Measurements from ENCODE around the gene GATA3. TPM values are rescaled to one million over a fixed set of nuclear protein-coding genes. Genes with fewer than 3 reads are reported as not detected.

GATA3 gene
- total RNA-seq, 2 experiments from 2014 or later = 61.5 to 83.4 TPM

DNA sequence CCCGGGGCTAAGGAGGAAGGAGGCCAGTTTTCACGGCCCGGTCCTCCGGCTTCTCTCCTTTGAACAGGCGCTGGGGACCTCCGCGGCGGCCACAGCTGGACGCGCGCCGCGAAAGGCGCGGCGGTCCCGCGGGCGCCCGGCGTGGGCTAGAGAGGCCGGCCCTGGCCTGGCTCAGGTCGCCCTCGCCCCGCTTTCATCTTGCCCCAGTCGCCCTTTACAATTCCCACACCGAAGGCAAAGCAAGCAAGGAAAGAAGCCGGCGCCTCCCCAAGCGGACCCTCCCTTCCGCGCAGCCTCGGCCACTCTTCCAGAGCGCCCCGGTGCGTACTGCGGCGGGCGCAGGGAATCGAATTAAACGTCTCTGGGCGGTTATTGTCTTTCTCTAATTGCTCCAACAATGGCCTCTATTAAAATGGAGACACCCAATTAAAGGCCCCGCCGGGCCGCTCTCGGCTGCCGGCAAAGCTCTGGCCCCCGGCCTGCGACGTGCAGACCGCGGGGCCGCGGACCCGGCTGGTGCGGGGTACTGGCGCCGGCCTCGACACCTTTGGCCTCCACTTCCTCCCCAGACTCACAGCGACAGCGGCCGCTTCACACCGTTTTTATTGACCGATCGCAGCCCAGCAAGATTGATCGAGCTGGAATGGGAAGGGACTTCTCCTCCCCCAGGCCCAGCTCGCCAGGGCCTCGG, 4.5 kb upstream of the GATA3 start:
- H3K36me3 Mint-ChIP-seq = peaks cover 1% of the 10 kb centered on the region
- no peak for DNase-seq
- no peaks in the 10 kb centered on the region for H3K9me3 Mint-ChIP-seq (ENCODE audit: low read depth)
- peaks cover 52% of the 10 kb centered on the region for H3K4me1 Mint-ChIP-seq
- H3K27me3 Mint-ChIP-seq = peaks cover 60% of the 10 kb centered on the region
- ATAC-seq = no peak
- CTCF ChIA-PET = interaction anchor here (1.2 to 2.3 kb wide), 2 partner anchors 10 kb away, joined by 3 to 9 read pairs; no protein-coding TSS in a partner anchor
- H3K4me3 Mint-ChIP-seq = peak overlapping the region; percentile 66
- H3K27ac Mint-ChIP-seq = no peak overlapping the region

DNA sequence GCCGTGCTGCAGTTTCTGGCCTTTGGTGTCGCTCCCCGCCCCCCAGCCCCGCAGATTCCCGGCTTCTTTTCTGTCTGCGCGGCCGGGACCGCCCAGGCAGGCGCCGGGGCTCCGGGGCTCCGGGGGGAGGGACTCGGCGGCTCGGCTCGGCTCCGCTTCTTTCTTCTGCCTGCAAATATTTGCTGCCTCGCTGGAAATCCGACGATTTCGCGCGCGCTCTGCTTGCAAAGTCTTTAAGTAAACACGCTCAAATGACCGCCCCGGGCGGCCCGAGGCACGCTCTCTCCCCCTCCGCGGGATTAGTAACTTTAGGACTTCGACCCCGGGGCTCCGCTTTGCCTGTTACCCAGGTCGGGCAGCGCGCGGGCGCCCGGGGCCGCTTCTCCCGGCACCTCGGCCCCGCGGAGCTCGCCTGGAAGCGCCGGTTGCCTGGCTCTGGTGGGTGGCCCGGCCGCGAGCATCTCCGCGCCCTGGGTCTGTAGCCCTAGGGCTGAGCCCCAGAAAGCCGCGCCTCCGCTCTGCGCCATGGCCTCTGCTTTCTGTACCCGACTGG, 3.9 kb upstream of the GATA3 start:
- ATAC-seq (no peak), DNase-seq (no peak)
- Mint-ChIP-seq H3K36me3 (peaks cover 7% of the 10 kb centered on the region), H3K9me3 (ENCODE audit: low read depth) (no peaks in the 10 kb centered on the region), H3K4me1 (peaks cover 45% of the 10 kb centered on the region), H3K27ac (peak overlapping the region; percentile 57), H3K27me3 (peaks cover 54% of the 10 kb centered on the region), H3K4me3 (peak overlapping the region; percentile 66)
- CTCF ChIA-PET = interaction anchor here (1.4 kb wide), 1 partner anchor 10 kb away, joined by 3 read pairs; no protein-coding TSS in a partner anchor

DNA sequence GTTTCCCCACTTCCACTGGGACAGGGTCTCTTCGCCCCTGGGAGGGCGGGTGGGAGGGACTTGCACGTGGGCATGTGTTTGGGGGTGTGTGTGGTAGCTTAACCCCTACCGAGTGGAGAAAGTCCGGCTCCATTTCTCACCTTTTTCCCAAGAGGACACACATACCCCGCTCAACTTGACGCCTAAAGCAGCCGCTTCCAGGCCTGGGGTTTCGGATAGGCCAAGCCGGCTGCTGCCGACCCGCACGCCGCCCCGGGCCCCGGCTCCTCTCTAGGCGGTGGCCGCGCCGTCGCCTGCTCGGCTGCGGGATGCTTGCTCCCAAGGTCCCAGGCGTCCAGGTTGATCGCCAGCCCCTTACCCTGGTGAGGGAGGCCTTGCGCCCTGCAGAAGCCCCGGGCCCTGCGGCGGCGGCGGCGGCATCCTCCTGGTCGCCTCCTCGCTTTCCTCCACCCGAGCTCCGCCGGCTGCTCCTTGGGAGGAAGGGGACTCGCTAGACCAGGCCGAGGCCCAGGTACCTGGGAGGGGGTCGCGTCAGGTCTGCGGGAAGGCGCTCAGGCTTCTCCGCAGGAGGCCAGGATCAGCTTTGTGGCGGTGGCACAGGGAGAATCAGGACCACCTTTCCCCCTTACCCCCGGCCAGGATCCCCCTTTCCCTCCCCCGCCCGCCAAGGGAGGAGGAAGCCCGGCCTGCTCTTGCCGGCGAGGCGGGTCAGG, 3.2 kb upstream of the GATA3 start:
- DNase-seq (no peak), ATAC-seq (no peak)
- Mint-ChIP-seq H3K4me3 (peak overlapping the region; percentile 66), H3K9me3 (ENCODE audit: low read depth) (no peaks in the 10 kb centered on the region), H3K36me3 (peaks cover 7% of the 10 kb centered on the region), H3K4me1 (peaks cover 39% of the 10 kb centered on the region), H3K27me3 (peaks cover 47% of the 10 kb centered on the region), H3K27ac (no peak overlapping the region)
- CTCF ChIA-PET = interaction anchor here (1.4 kb wide), 1 partner anchor 11 kb away, joined by 3 read pairs; no protein-coding TSS in a partner anchor

- CTCF ChIA-PET = interaction anchor here (1.3 to 1.7 kb wide), 4 partner anchors 12 to 421 kb away, joined by 3 to 6 read pairs (median 4); no protein-coding TSS in a partner anchor
- H3K9me3 Mint-ChIP-seq (ENCODE audit: low read depth) = no peaks in the 10 kb centered on the region
- H3K27me3 Mint-ChIP-seq = peaks cover 42% of the 10 kb centered on the region
- ATAC-seq (no peak), DNase-seq (no peak)
- peaks cover 13% of the 10 kb centered on the region for H3K36me3 Mint-ChIP-seq
- peaks cover 37% of the 10 kb centered on the region for H3K4me1 Mint-ChIP-seq
- H3K27ac Mint-ChIP-seq = peak overlapping the region; percentile 76
- peak overlapping the region; percentile 91 for H3K4me3 Mint-ChIP-seq
These were observed 2.6 kb upstream of the GATA3 start for GRCh38 chr10:8051851-8052257.

DNA sequence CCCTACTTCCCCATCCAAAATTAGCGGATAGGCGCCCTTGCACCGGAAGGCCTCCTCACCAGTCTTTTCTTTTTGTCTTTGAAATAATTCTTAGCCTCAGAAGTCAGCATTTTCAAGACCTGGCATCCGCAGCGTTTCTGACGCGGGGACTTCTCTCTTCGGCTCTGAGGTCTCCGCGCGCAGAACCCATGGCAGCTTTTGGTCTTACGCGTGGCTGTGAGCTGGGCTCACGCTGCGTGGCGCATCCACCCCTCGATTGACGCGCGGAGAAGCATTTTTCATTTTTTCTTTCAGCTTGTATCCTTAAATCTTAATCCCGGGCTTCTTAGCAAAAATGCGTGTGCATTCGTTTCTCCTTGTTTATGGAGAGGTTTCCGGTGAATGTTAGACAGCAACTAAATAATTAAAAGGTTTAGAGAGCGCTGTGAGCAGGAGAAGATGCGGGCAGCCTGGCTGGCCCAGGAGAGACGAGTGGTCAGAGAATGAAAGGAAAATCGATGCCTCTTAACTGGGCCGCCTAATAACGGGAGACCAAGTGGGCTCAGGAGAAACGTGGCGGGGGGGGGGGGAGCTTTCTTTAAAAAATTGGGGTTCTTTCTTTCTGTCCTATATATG, 2.0 kb upstream of the GATA3 start:
- Mint-ChIP-seq H3K27me3 (peaks cover 36% of the 10 kb centered on the region), H3K9me3 (ENCODE audit: low read depth) (no peaks in the 10 kb centered on the region), H3K36me3 (peaks cover 19% of the 10 kb centered on the region), H3K27ac (peak overlapping the region; percentile 94), H3K4me3 (peak overlapping the region; percentile 91), H3K4me1 (peaks cover 35% of the 10 kb centered on the region)
- CTCF ChIA-PET = interaction anchor here (0.5 to 1.7 kb wide), 10 partner anchors 9 to 424 kb away, joined by 3 to 6 read pairs (median 4); no protein-coding TSS in a partner anchor
- no peak for ATAC-seq
- DNase-seq = no peak

DNA sequence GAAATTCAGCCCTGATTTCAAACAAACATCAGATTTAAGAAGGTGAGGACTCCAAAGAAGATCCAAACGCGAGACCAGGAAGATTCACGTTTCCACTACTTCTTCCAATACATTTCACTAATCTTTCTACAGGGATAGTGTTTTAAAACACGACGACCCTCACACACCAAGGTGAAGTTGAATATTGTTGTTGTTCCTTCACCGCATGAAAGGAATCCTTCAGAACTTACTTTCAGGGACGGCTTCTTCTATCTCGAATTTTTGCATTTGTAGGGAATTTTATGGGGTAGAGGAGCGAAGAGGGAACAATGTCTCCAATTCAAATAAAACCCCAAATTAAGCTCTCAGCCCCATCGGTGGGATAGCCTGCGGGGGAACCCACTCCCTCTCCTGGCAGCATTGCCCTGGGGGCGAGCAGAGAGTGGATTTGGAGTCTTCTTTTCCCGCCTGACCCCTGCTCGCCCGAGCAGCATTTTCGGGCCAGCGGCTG, 1.5 kb upstream of the GATA3 start:
- ATAC-seq (no peak), DNase-seq (no peak)
- H3K27ac Mint-ChIP-seq = peak overlapping the region; percentile 94
- H3K36me3 Mint-ChIP-seq = peaks cover 25% of the 10 kb centered on the region
- peaks cover 35% of the 10 kb centered on the region for H3K4me1 Mint-ChIP-seq
- CTCF ChIA-PET = interaction anchor here (0.5 to 1.7 kb wide), 10 partner anchors 8 to 424 kb away, joined by 3 to 6 read pairs (median 4); no protein-coding TSS in a partner anchor
- peak overlapping the region; percentile 91 for H3K4me3 Mint-ChIP-seq
- no peaks in the 10 kb centered on the region for H3K9me3 Mint-ChIP-seq (ENCODE audit: low read depth)
- peaks cover 30% of the 10 kb centered on the region for H3K27me3 Mint-ChIP-seq

DNA sequence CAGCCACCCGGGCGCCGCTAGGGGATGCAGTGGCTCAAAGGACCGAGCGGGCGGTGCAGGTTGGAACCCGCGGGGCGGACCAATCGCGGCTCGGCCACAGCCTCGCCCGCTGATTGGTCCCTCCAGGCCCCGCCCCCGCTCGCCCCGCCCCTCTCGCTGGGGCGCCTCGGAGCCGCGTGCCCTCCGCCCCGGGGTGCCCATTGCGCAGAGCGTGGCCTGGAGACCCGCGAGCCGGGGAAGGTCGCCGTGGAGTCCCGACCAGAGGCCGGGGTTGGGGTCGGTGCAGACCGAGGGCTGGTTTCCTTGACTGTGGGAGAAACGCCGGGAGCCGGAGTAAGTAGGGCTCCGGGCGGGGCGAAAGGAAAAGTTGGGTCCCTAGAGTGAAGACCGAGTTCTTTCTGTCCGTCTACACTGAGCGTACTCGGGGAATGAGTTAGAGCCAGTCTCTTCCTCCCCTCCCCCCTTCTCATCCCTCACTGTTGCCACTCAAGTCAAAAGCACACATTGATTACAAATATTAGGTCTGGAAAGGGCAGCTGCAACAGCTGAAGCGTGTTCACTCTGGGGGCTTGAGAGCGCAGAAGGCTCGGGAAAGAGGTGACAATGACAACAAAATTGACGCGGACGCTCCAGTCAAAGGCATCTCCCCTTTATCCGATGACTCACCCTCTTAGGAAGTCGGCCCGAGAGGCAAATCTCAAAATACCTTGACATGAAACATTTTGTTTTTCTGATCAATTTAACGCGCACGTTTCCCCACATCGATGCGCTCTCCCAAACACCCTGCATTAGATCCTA, 843 bp upstream of the GATA3 start:
- peaks cover 31% of the 10 kb centered on the region for H3K36me3 Mint-ChIP-seq
- H3K4me1 Mint-ChIP-seq = peaks cover 37% of the 10 kb centered on the region
- no peaks in the 10 kb centered on the region for H3K9me3 Mint-ChIP-seq (ENCODE audit: low read depth)
- peaks cover 24% of the 10 kb centered on the region for H3K27me3 Mint-ChIP-seq
- peak overlapping the region; percentile 91 for H3K4me3 Mint-ChIP-seq
- DNase-seq = peak; percentile 95
- CTCF ChIA-PET = interaction anchor here (0.7 to 1.7 kb wide), 7 partner anchors 11 to 419 kb away, joined by 3 to 5 read pairs (median 4); no protein-coding TSS in a partner anchor
- H3K27ac Mint-ChIP-seq = peak overlapping the region; percentile 94
- ATAC-seq = peak; percentile 66

GRCh38 chr10:8054244-8054493, 319 bp upstream of the GATA3 start:
- no peak for DNase-seq
- CTCF ChIA-PET = interaction anchor here (0.7 kb wide), 1 partner anchor 320 kb away, joined by 3 read pairs; no protein-coding TSS in a partner anchor
- peaks cover 18% of the 10 kb centered on the region for H3K27me3 Mint-ChIP-seq

GRCh38 chr10:8055420-8056349, 1.2 kb downstream of the GATA3 start:
- Mint-ChIP-seq H3K4me3 (peak overlapping the region; percentile 91), H3K4me1 (peaks cover 52% of the 10 kb centered on the region), H3K27ac (peak overlapping the region; percentile 96), H3K9me3 (ENCODE audit: low read depth) (no peaks in the 10 kb centered on the region), H3K36me3 (peaks cover 52% of the 10 kb centered on the region), H3K27me3 (peaks cover 18% of the 10 kb centered on the region)
- DNase-seq = peak; percentile 66
- CTCF ChIA-PET = no interaction called here
- no peak for ATAC-seq

More at GRCh38 chr10:8054244-8054493, 319 bp upstream of the GATA3 start:
- Mint-ChIP-seq H3K36me3 (peaks cover 36% of the 10 kb centered on the region), H3K4me3 (peak overlapping the region; percentile 91), H3K4me1 (peaks cover 37% of the 10 kb centered on the region), H3K9me3 (ENCODE audit: low read depth) (no peaks in the 10 kb centered on the region), H3K27ac (peak overlapping the region; percentile 94)
- no peak for ATAC-seq

DNA sequence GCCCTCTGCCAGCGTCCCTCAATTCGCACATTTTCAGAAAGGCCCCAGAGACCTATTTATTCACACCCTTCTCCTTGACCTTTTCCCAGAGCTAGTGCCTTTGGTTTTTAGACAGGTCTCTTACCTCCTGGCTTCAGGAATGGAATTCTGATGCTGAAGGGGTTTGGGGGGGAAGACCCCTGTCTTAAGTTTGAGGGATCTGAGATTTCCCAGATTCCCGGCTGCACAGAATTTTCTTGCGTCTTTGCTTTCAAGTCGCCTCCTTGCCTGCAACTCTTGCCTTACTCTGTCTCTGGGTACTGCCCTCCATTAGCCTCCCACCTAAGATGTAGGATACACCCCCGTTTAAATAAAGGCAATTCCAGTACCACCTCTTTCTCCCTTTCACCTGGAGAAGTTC, 1.9 kb downstream of the GATA3 start:
- Mint-ChIP-seq H3K4me1 (peaks cover 59% of the 10 kb centered on the region), H3K4me3 (peak overlapping the region; percentile 91), H3K27me3 (peaks cover 18% of the 10 kb centered on the region), H3K36me3 (peaks cover 59% of the 10 kb centered on the region), H3K9me3 (ENCODE audit: low read depth) (no peaks in the 10 kb centered on the region), H3K27ac (peak overlapping the region; percentile 96)
- CTCF ChIA-PET = no interaction called here
- DNase-seq (no peak), ATAC-seq (no peak)

DNA sequence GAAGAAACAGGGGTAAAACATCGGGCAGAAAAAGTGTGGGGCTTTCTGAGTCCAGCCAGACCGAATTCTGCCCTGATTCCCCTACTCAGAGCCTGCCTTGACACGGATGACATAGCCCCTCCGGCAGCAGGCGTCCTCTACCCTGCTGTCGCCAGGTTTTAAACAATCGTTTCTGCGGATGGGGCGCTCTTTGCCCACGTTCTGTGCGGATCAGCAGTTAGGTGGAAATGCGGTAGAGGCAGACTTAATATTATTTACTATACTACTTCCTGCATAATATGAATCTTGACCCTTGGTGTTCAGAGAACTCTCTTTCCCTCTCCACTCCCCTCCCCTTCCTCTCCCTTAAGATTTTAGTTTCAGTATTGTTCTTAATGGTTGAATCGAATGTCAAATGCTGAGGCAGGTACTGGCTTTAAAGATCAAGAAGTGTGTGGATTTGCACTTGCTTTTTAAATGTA, 2.4 kb downstream of the GATA3 start:
- Mint-ChIP-seq H3K27ac (peak overlapping the region; percentile 96), H3K27me3 (peaks cover 16% of the 10 kb centered on the region), H3K36me3 (peaks cover 62% of the 10 kb centered on the region), H3K4me1 (peaks cover 62% of the 10 kb centered on the region), H3K9me3 (ENCODE audit: low read depth) (no peaks in the 10 kb centered on the region), H3K4me3 (peak overlapping the region; percentile 91)
- DNase-seq (peak; percentile 81), ATAC-seq (peak; percentile 7)
- CTCF ChIA-PET = no interaction called here
